Chondrocyte (in vitro differentiated cells): Measurements from ENCODE around the gene SLC10A7. TPM values are rescaled to one million over a fixed set of nuclear protein-coding genes. Genes with fewer than 3 reads are reported as not detected.

Experiments
- DNase-seq: peaks from one replicate; pipeline ENCODE4 v3.0.0; 2021; ENCODE audit warnings: mixed read lengths, low spot score
- H3K27ac Mint-ChIP-seq: one replicate; pipeline ENCODE4 v1.8.0; 2021; ENCODE audit warnings: mild to moderate bottlenecking, moderate library complexity, mixed read lengths; ENCODE audit not compliant: unreplicated experiment
- H3K27me3 Mint-ChIP-seq: 2 replicates; pipeline ENCODE4 v1.8.0; 2021; ENCODE audit warnings: low read depth, mixed read lengths
- H3K36me3 Mint-ChIP-seq: 2 replicates; pipeline ENCODE4 v1.8.0; 2021; ENCODE audit warnings: low read depth, mixed read lengths
- H3K4me1 Mint-ChIP-seq: 2 replicates; pipeline ENCODE4 v1.8.0; 2021; ENCODE audit warnings: low read depth, mild to moderate bottlenecking, mixed read lengths
- H3K4me3 Mint-ChIP-seq: one replicate; pipeline ENCODE4 v1.8.0; 2021; ENCODE audit warnings: mild to moderate bottlenecking, moderate library complexity, mixed read lengths; ENCODE audit not compliant: unreplicated experiment
- H3K9me3 Mint-ChIP-seq: 2 replicates; pipeline ENCODE4 v1.8.0; 2021; ENCODE audit warnings: low read depth, mixed read lengths
- total RNA-seq: library from RNA; stranded (reverse); gene quantifications from 3 replicates; pipeline ENCODE4 v1.2.1, GENCODE V29; 2021
- TF ChIP-seq, protein P1 (sequence below): fragments of 200-600 bp; sonication (generic); IDR thresholded peaks from 2 replicates; pipeline ENCODE4 v1.5.0; 2021; ENCODE audit warnings: antibody characterized with exemption, mild to moderate bottlenecking, moderate library complexity

SLC10A7 gene
- total RNA-seq, 1 donor from 2014 or later, result 7.6 TPM

DNA sequence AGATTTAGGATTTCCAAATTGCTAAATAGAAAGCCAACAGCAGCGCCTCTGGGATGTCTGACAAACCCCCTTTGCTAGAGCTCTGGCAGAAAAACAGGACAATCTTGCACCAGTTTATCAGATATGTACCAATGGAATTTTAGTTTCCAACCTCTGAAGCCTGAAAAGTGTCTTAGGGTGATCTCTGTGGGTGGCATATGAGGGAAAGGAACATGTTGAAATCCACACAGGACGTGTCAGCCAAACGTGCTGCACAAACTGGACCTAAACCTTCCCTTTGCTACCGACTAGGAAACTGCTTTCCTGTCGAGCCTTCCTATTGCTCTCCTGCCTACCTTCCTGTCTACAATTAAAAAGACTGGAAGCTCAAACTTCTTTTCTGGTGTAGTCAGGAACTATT is 253.9 kb downstream of the SLC10A7 start:
- Mint-ChIP-seq H3K27me3 (no peaks in the 10 kb centered on the region), H3K4me3 (no peak overlapping the region), H3K9me3 (no peaks in the 10 kb centered on the region), H3K4me1 (no peaks in the 10 kb centered on the region), H3K27ac (no peak overlapping the region), H3K36me3 (peaks cover 4% of the 10 kb centered on the region)
- TF ChIP-seq, protein P1, sequence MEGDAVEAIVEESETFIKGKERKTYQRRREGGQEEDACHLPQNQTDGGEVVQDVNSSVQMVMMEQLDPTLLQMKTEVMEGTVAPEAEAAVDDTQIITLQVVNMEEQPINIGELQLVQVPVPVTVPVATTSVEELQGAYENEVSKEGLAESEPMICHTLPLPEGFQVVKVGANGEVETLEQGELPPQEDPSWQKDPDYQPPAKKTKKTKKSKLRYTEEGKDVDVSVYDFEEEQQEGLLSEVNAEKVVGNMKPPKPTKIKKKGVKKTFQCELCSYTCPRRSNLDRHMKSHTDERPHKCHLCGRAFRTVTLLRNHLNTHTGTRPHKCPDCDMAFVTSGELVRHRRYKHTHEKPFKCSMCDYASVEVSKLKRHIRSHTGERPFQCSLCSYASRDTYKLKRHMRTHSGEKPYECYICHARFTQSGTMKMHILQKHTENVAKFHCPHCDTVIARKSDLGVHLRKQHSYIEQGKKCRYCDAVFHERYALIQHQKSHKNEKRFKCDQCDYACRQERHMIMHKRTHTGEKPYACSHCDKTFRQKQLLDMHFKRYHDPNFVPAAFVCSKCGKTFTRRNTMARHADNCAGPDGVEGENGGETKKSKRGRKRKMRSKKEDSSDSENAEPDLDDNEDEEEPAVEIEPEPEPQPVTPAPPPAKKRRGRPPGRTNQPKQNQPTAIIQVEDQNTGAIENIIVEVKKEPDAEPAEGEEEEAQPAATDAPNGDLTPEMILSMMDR, result no peak
- DNase-seq, result no peak

DNA sequence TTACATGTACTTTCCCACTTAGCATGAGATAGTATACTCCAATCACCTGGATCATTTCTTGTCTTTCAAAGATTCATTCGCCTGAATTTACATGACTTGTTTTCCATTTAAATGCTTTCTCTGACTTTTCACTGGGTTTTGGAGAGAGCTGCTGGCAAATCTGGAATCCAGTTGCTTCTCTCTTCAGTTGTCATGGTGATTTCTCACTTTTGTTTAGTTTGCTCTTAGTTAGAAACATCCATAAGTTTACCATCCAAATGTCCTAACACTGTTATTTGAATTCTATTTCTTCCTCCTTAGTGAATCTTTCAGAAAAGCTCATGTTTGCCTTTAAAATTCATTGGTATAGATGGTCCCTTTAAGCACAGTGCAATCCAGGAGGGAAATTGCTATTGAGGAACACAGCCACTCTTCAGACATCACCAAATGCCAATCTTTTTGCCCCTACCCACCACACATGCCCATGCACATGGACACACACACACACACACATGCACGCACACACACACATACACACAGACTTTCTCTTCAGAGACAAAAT is 255.7 kb downstream of the SLC10A7 start:
- Mint-ChIP-seq H3K36me3 (no peaks in the 10 kb centered on the region), H3K4me3 (no peak overlapping the region), H3K27me3 (no peaks in the 10 kb centered on the region), H3K27ac (no peak overlapping the region), H3K9me3 (no peaks in the 10 kb centered on the region), H3K4me1 (peaks cover 3% of the 10 kb centered on the region)
- DNase-seq, result no peak
- TF ChIP-seq, protein P1, result no peak

DNA sequence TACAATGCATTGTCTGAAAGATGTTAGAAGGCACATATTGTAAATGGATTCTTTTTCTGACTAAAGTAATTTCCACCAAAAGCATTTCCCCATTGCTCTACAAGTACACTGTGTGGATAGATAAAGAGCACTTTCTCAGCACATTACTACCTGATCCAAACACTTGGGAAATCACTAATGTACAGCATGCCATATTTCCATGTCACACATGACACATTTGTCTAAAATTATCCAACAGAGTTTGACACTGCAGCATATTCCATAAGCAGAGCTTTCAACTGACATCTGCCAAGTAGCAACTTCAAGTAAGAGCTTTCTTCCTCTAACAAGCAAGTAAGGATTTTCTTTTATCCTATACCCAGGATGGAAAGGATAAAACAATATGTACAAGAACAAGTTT is 257.9 kb downstream of the SLC10A7 start:
- TF ChIP-seq, protein P1, result no peak
- Mint-ChIP-seq H3K4me3 (no peak overlapping the region), H3K9me3 (no peaks in the 10 kb centered on the region), H3K27ac (no peak overlapping the region), H3K4me1 (peaks cover 3% of the 10 kb centered on the region), H3K36me3 (peaks cover 1% of the 10 kb centered on the region), H3K27me3 (no peaks in the 10 kb centered on the region)
- DNase-seq, result no peak

DNA sequence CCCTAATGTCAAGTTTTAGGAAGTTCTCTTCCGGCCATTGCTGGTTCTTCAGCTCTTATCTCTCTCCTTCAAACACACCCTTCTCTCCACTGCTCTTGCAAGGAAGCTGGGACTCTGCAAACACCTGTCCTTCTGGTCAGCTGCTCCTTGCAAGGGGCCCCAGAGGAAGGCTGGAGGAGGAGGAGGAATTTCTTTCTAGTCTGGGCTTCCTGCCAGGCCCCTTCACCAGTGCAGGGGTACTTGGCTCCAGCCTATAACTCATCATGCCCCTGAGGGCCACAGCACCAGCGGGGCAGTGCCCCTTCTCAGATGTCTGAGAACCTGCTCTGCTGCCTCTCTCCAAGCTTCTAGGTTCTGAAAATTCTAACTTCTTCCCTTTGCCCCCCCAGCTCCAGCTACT is 260.7 kb downstream of the SLC10A7 start:
- peaks cover 4% of the 10 kb centered on the region for H3K36me3 Mint-ChIP-seq
- no peaks in the 10 kb centered on the region for H3K9me3 Mint-ChIP-seq
- no peaks in the 10 kb centered on the region for H3K27me3 Mint-ChIP-seq
- peaks cover 9% of the 10 kb centered on the region for H3K4me1 Mint-ChIP-seq
- H3K27ac Mint-ChIP-seq, result no peak overlapping the region
- no peak for DNase-seq
- TF ChIP-seq, protein P1, result no peak
- no peak overlapping the region for H3K4me3 Mint-ChIP-seq

DNA sequence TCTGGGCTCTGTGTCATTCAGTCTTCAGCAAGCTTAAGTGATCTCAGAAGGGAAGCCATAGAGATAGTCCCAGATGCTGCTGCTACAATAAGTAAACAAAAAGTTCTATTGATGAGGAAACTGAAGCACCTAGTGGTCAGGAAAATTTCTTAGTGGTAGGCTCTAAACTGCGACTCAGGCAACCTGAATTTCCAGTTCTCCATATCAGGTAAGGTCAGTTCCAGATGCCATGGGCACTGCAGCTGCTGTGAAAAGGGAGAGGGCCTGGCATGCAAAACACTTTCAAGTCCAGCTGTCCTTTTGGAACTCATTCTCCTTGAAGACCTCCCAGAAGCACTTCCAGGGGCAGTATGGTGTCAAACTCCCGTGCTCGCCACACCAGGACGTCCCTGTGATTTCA is 261.2 kb downstream of the SLC10A7 start:
- Mint-ChIP-seq H3K4me1 (peaks cover 14% of the 10 kb centered on the region), H3K9me3 (no peaks in the 10 kb centered on the region), H3K36me3 (peaks cover 4% of the 10 kb centered on the region), H3K27ac (no peak overlapping the region), H3K4me3 (no peak overlapping the region), H3K27me3 (no peaks in the 10 kb centered on the region)
- DNase-seq, result no peak
- TF ChIP-seq, protein P1, result no peak
